Adrenal gland (tissue), 12 donors: ENCODE measurements around the gene ZAP70. TPM values are rescaled to one million over a fixed set of nuclear protein-coding genes. Genes with fewer than 3 reads are reported as not detected.

Experiments used
- DNase-seq, 7 donors: peaks; one replicate each; pipeline ENCODE4 v3.0.0-alpha.2; 2019 to 2020
- H3K27ac ChIP-seq, 5 donors: fragments of 200-600 bp; sonication (generic) in 4 of 5; 1 replicate in 3 of 5; 2 replicates in 2 of 5; pipeline versions ENCODE4 v1.5.1 to v1.8.0; 2016 to 2020; ENCODE audit warnings: mild to moderate bottlenecking in 1 of 5
- H3K27me3 ChIP-seq: fragments of 200-600 bp; 2 replicates; pipeline ENCODE4 v1.8.0; 2021
- H3K36me3 ChIP-seq, 2 donors: fragments of 200-600 bp; replicated peaks in 1 of 2; 1 replicate in 1 of 2; 2 replicates in 1 of 2; pipeline versions ENCODE4 v1.5.1 to v1.8.0; 2018 to 2022
- H3K4me1 ChIP-seq, 2 donors: fragments of 200-600 bp; replicated peaks in 1 of 2; 1 replicate in 1 of 2; 2 replicates in 1 of 2; pipeline versions ENCODE4 v1.5.1 to v1.8.0; 2018 to 2021
- H3K4me3 ChIP-seq, 4 donors: fragments of 200-600 bp; sonication (generic) in 3 of 4; one replicate each; pipeline ENCODE4 v1.5.1; 2016 to 2018
- H3K9me3 ChIP-seq, 3 donors: fragments of 200-600 bp; sonication (generic) in 1 of 3; replicated peaks in 1 of 3; 1 replicate in 2 of 3; 2 replicates in 1 of 3; pipeline versions ENCODE4 v1.5.1 to v1.8.0; 2016 to 2021
- CTCF ChIP-seq, 6 experiments: fragments of 450-650 bp in 4 of 6; fragments of 200-600 bp in 2 of 6; sonication (generic) in 1 of 6; IDR thresholded peaks; 1 replicate in 5 of 6; 2 replicates in 1 of 6; pipeline versions ENCODE4 v1.5.1 to v1.8.0; 2016 to 2021; ENCODE audit warnings: antibody characterized with exemption in 6 of 6, mild to moderate bottlenecking in 2 of 6, moderate library complexity in 1 of 6
- POLR2A ChIP-seq, 2 donors: fragments of 450-650 bp; IDR thresholded peaks; one replicate each; pipeline ENCODE4 v1.6.1; 2017; ENCODE audit warnings: antibody characterized with exemption in 2 of 2, mild to moderate bottlenecking in 2 of 2, moderate library complexity in 1 of 2
- WGBS, 4 donors: extraction: QIAGEN DNeasy Blood & Tissue Kit in 2 of 4; methylation state at CpG; one replicate each; pipeline versions ENCODE4 v1.1.5 to v1.1.7; 2013 to 2017; 5-methylcytosine and 5-hydroxymethylcytosine counted together
- intact Hi-C, 2 donors: fragments of 100-400 bp; cut with DNase I; formaldehyde crosslinking; loops; one replicate each; pipeline versions ENCODE4 v1.14.1 to v1.15.0; 2022 to 2023
- polyA plus RNA-seq, 3 donors: library from polyadenylated mRNA; stranded (reverse); fragments of 200-250 nt in 2 of 3; fragments of 350-450 nt in 1 of 3; fragmentation: Illumina TruSeq in 1 of 3; extraction: RNeasy Lipid Tissue Mini Kit (QIAGEN cat#74804) in 1 of 3; gene quantifications; one replicate each; pipeline ENCODE4 v1.2.3, GENCODE V29; 2013 to 2014
- total RNA-seq, 9 donors: library from RNA; depleted of rRNA in 4 of 9; stranded (reverse); fragments of >200 nt in 4 of 9; fragments of 120-200 nt in 1 of 9; fragmentation: NEBNext Ultra II Directional in 1 of 9; extraction: Animal tissue kit (Norgen Biotek cat#: 25700) in 1 of 9; gene quantifications; one replicate each; pipeline versions ENCODE4 v1.1.0 to v1.2.4, GENCODE V29; 2013 to 2023
- donor health status: healthy with polysubstance abuse.
- donor health status: Bipolar disorder and iron deficiency.
- donor health status: DM: yes; HTN: yes; CAD: no.
- donor health status: DM: no; HTN: no; CAD: no.
- donor health status: DM: no; HTN: no; CAD: no.
- donor health status: DM: yes; HTN: yes; CAD: no.

ZAP70 gene
- total and polyA plus RNA-seq, 12 donors, result 0.33 to 8.3 (median 2.5) TPM

GRCh38 chr2:97738179-97739019, 25.0 kb downstream of the ZAP70 start:
- no peaks in the 10 kb centered on the region for H3K36me3 ChIP-seq
- WGBS, 4 donors, result 87 to 96% (median 95%) methylated on average over 9 of the region's 9 CpGs
- no peak for DNase-seq

GRCh38 chr2:97739020-97739892, 25.9 kb downstream of the ZAP70 start:
- intact Hi-C loops, result no loop called here
- Histone ChIP-seq H3K27ac (no peak overlapping the region), H3K27me3 (no peaks in the 10 kb centered on the region), H3K4me1 (no peaks in the 10 kb centered on the region), H3K9me3 (no peaks in the 10 kb centered on the region), H3K36me3 (no peaks in the 10 kb centered on the region), H3K4me3 (no peak overlapping the region)
- TF ChIP-seq CTCF (IDR thresholded peaks at IDR 0.05) (no peak), POLR2A (IDR thresholded peaks at IDR 0.05) (no peak)
- DNase-seq, result no peak
- 85 to 95% (median 89%) methylated on average over 16 to 23 of the region's 23 CpGs for WGBS, 4 donors

More at GRCh38 chr2:97738179-97739019, 25.0 kb downstream of the ZAP70 start:
- Histone ChIP-seq H3K9me3 (no peaks in the 10 kb centered on the region), H3K4me3 (no peak overlapping the region), H3K4me1 (no peaks in the 10 kb centered on the region), H3K27me3 (no peaks in the 10 kb centered on the region), H3K27ac (no peak overlapping the region)
- TF ChIP-seq POLR2A (IDR thresholded peaks at IDR 0.05) (no peak), CTCF (IDR thresholded peaks at IDR 0.05) (no peak)
- intact Hi-C loops, result no loop called here

GRCh38 chr2:97739893-97740245, 26.5 kb downstream of the ZAP70 start:
- 33 to 79% (median 71%) methylated on average over 1 to 5 of the region's 5 CpGs for WGBS, 4 donors
- Histone ChIP-seq H3K9me3 (no peaks in the 10 kb centered on the region), H3K27ac (no peak overlapping the region), H3K36me3 (no peaks in the 10 kb centered on the region), H3K4me3 (no peak overlapping the region), H3K27me3 (no peaks in the 10 kb centered on the region), H3K4me1 (no peaks in the 10 kb centered on the region)
- DNase-seq, result no peak
- intact Hi-C loops, result no loop called here
- TF ChIP-seq CTCF (IDR thresholded peaks at IDR 0.05) (no peak), POLR2A (IDR thresholded peaks at IDR 0.05) (no peak)

- intact Hi-C loops, result no loop called here
- Histone ChIP-seq H3K4me3 (no peak overlapping the region), H3K9me3 (no peaks in the 10 kb centered on the region), H3K36me3 (no peaks in the 10 kb centered on the region), H3K4me1 (no peaks in the 10 kb centered on the region), H3K27me3 (no peaks in the 10 kb centered on the region), H3K27ac (no peak overlapping the region)
- DNase-seq, result peak in 5 of 7 donors; percentile 32 to 69 (median 61)
- TF ChIP-seq CTCF (IDR thresholded peaks at IDR 0.05) (peak; percentile 50 to 72 (median 64)), POLR2A (IDR thresholded peaks at IDR 0.05) (no peak)
- WGBS, 4 donors, result 26 to 36% (median 32%) methylated on average over 19 of the region's 19 CpGs
Measured at GRCh38 chr2:97740590-97741182, 27.3 kb downstream of the ZAP70 start.
